Measurements from ENCODE around the gene PPCDC. TPM values are rescaled to one million over a fixed set of nuclear protein-coding genes. Genes with fewer than 3 reads are reported as not detected.

The PPCDC gene
- polyA plus RNA-seq, 1 donor: 7.4 TPM

GRCh38 chr15:75045332-75046015, 22.1 kb downstream of the PPCDC start:
- no peak for DNase-seq

GRCh38 chr15:75048394-75048793, 25.0 kb downstream of the PPCDC start:
- no peak for DNase-seq

- DNase-seq: peak; percentile 36
These were observed 26.0 kb downstream of the PPCDC start for GRCh38 chr15:75049392-75049791.

- DNase-seq: no peak
These were observed 26.9 kb downstream of the PPCDC start for GRCh38 chr15:75050283-75050682.

GRCh38 chr15:75051191-75051608, 27.8 kb downstream of the PPCDC start:
- DNase-seq: no peak

- no peak for DNase-seq
These were observed 28.3 kb downstream of the PPCDC start for GRCh38 chr15:75051711-75052110.

- no peak for DNase-seq
These were observed 29.8 kb downstream of the PPCDC start for GRCh38 chr15:75052972-75053747.

GRCh38 chr15:75053748-75054125, 30.3 kb downstream of the PPCDC start:
- DNase-seq: no peak

- no peak for DNase-seq
These were observed 30.9 kb downstream of the PPCDC start for GRCh38 chr15:75054172-75054897.

GRCh38 chr15:75056036-75056435, 32.6 kb downstream of the PPCDC start:
- DNase-seq: no peak

GRCh38 chr15:75058127-75058905, 34.9 kb downstream of the PPCDC start:
- no peak for DNase-seq

- no peak for DNase-seq
These were observed 36.2 kb downstream of the PPCDC start for GRCh38 chr15:75059607-75060006.

GRCh38 chr15:75061272-75061671, 37.9 kb downstream of the PPCDC start:
- DNase-seq: no peak

GRCh38 chr15:75062706-75063105, 39.3 kb downstream of the PPCDC start:
- no peak for DNase-seq

GRCh38 chr15:75063338-75063737, 39.9 kb downstream of the PPCDC start:
- no peak for DNase-seq

- DNase-seq: no peak
These were observed 40.5 kb downstream of the PPCDC start for GRCh38 chr15:75063889-75064288.

- no peak for DNase-seq
These were observed 41.5 kb downstream of the PPCDC start for GRCh38 chr15:75064846-75065245.

- peak; percentile 24 for DNase-seq
These were observed 42.1 kb downstream of the PPCDC start for GRCh38 chr15:75065467-75065850.

GRCh38 chr15:75065851-75066509, 42.6 kb downstream of the PPCDC start:
- no peak for DNase-seq

- DNase-seq: no peak
These were observed 43.9 kb downstream of the PPCDC start for GRCh38 chr15:75067123-75067830.

GRCh38 chr15:75068748-75069147, 45.4 kb downstream of the PPCDC start:
- DNase-seq: no peak

All from hindlimb muscle (tissue), 1 donor.